GM12891 (cell line): ENCODE results near the gene PRICKLE1.

Experiments
- PAX5 ChIP-seq: IDR thresholded peaks from 2 replicates; pipeline ENCODE4 v1.6.1; 2011; ENCODE audit warnings: low read length, moderate library complexity, mild to moderate bottlenecking; ENCODE audit not compliant: insufficient read depth, severe bottlenecking
- POLR2A ChIP-seq: IDR thresholded peaks from 2 replicates; pipeline ENCODE4 v1.6.1; 2011; ENCODE audit warnings: low read depth, low read length, control low read depth
- POLR2AphosphoS5 ChIP-seq: IDR thresholded peaks from 2 replicates; pipeline ENCODE4 v1.6.1; 2011; ENCODE audit warnings: low read depth, low read length, control low read depth
- POU2F2 ChIP-seq: IDR thresholded peaks from 2 replicates; pipeline ENCODE4 v1.6.1; 2011; ENCODE audit warnings: low read depth, mild to moderate bottlenecking, control low read depth, low read length, moderate library complexity
- SPI1 ChIP-seq: IDR thresholded peaks from 2 replicates; pipeline ENCODE4 v1.6.1; 2011; ENCODE audit warnings: low read depth, low read length, control low read depth
- TAF1 ChIP-seq: IDR thresholded peaks from 2 replicates; pipeline ENCODE4 v1.6.1; 2011; ENCODE audit warnings: low read depth, low read length, control low read depth

GRCh38 chr12:42445891-42446290 is 143.7 kb downstream of the PRICKLE1 start:
- no peak for TF ChIP-seq POLR2A
- TF ChIP-seq TAF1: no peak
- TF ChIP-seq POLR2AphosphoS5: no peak
- TF ChIP-seq PAX5: no peak
- no peak for TF ChIP-seq SPI1
- no peak for TF ChIP-seq POU2F2
